Measurements from ENCODE around the gene GSG1. TPM values are rescaled to one million over a fixed set of nuclear protein-coding genes. Genes with fewer than 3 reads are reported as not detected.
A peak's percentile ranks its signal among the peaks of the same experiment; 100 is the strongest.

The GSG1 gene
- total RNA-seq, 2 experiments from 2014 or later = not detected

GRCh38 chr12:13147688-13148484 lies 44.4 kb upstream of the GSG1 start:
- H3K27ac ChIP-seq (ENCODE audit: low read depth in 1 of 2, low read length in 2 of 2) = no peak overlapping the region
- no peak overlapping the region for H3K4me3 ChIP-seq (ENCODE audit: low read length)
- H3K4me3 Mint-ChIP-seq = no peak overlapping the region
- intact Hi-C loops (cut with DNase I, micrococcal nuclease) = no loop called here
- no peak overlapping the region for H3K27ac Mint-ChIP-seq
- H3K4me1 ChIP-seq (ENCODE audit: insufficient read depth, low read length) = peaks cover 17% of the 10 kb centered on the region
- H3K4me1 Mint-ChIP-seq (ENCODE audit: low read depth) = peaks cover 22% of the 10 kb centered on the region
- H3K27me3 Mint-ChIP-seq = no peaks in the 10 kb centered on the region
- no peak for DNase-seq
- ChIA-PET POLR2A (no interaction called here), CTCF (no interaction called here)
- no peaks in the 10 kb centered on the region for H3K36me3 Mint-ChIP-seq (ENCODE audit: low read depth)
- ATAC-seq (ENCODE audit: poor library complexity) = no peak
- no peak for TF ChIP-seq CTCF (IDR thresholded peaks at IDR 0.05)
- H3K27me3 ChIP-seq (ENCODE audit: control insufficient read depth in 1 of 2, insufficient read depth in 2 of 2, low read length in 2 of 2) = no peaks in the 10 kb centered on the region
- H3K9me3 Mint-ChIP-seq = no peaks in the 10 kb centered on the region
- H3K9me3 ChIP-seq (ENCODE audit: control insufficient read depth in 1 of 2, insufficient read depth in 1 of 2, low read length in 2 of 2) = no peaks in the 10 kb centered on the region
- H3K36me3 ChIP-seq (ENCODE audit: insufficient read depth, low read length) = no peaks in the 10 kb centered on the region

- ChIA-PET POLR2A (no interaction called here), CTCF (no interaction called here)
- no peak for DNase-seq
- Histone ChIP-seq H3K4me3 (ENCODE audit: low read length) (no peak overlapping the region), H3K4me1 (ENCODE audit: insufficient read depth, low read length) (peaks cover 17% of the 10 kb centered on the region), H3K9me3 (ENCODE audit: control insufficient read depth in 1 of 2, insufficient read depth in 1 of 2, low read length in 2 of 2) (no peaks in the 10 kb centered on the region), H3K27me3 (ENCODE audit: control insufficient read depth in 1 of 2, insufficient read depth in 2 of 2, low read length in 2 of 2) (no peaks in the 10 kb centered on the region), H3K36me3 (ENCODE audit: insufficient read depth, low read length) (no peaks in the 10 kb centered on the region), H3K27ac (ENCODE audit: low read depth in 1 of 2, low read length in 2 of 2) (no peak overlapping the region)
- no peak for ATAC-seq (ENCODE audit: poor library complexity)
- H3K27me3 Mint-ChIP-seq = no peaks in the 10 kb centered on the region
- no peak overlapping the region for H3K27ac Mint-ChIP-seq
- intact Hi-C loops (cut with DNase I, micrococcal nuclease) = no loop called here
- H3K4me3 Mint-ChIP-seq = no peak overlapping the region
- TF ChIP-seq CTCF (IDR thresholded peaks at IDR 0.05) = no peak
- H3K36me3 Mint-ChIP-seq (ENCODE audit: low read depth) = no peaks in the 10 kb centered on the region
- peaks cover 22% of the 10 kb centered on the region for H3K4me1 Mint-ChIP-seq (ENCODE audit: low read depth)
- no peaks in the 10 kb centered on the region for H3K9me3 Mint-ChIP-seq
These were observed 43.0 kb upstream of the GSG1 start for GRCh38 chr12:13146336-13146938.

- intact Hi-C loops (cut with DNase I, micrococcal nuclease) = no loop called here
- no peaks in the 10 kb centered on the region for H3K9me3 ChIP-seq (ENCODE audit: control insufficient read depth in 1 of 2, insufficient read depth in 1 of 2, low read length in 2 of 2)
- Mint-ChIP-seq H3K9me3 (no peaks in the 10 kb centered on the region), H3K4me3 (no peak overlapping the region), H3K27ac (peak overlapping the region; percentile 59), H3K36me3 (ENCODE audit: low read depth) (no peaks in the 10 kb centered on the region), H3K27me3 (no peaks in the 10 kb centered on the region), H3K4me1 (ENCODE audit: low read depth) (peaks cover 22% of the 10 kb centered on the region)
- DNase-seq = peak in 3 of 14 experiments; percentile 8 to 24 (median 12)
- POLR2A ChIA-PET = interaction anchor here (1.0 to 1.4 kb wide), 2 partner anchors 21 to 68 kb away, joined by 3 read pairs; no protein-coding TSS in a partner anchor
- H3K27me3 ChIP-seq (ENCODE audit: control insufficient read depth in 1 of 2, insufficient read depth in 2 of 2, low read length in 2 of 2) = no peaks in the 10 kb centered on the region
- H3K4me3 ChIP-seq (ENCODE audit: low read length) = no peak overlapping the region
- peak; percentile 51 for ATAC-seq (ENCODE audit: poor library complexity)
- no peak overlapping the region for H3K27ac ChIP-seq (ENCODE audit: low read depth in 1 of 2, low read length in 2 of 2)
- CTCF ChIA-PET = no interaction called here
- H3K36me3 ChIP-seq (ENCODE audit: insufficient read depth, low read length) = no peaks in the 10 kb centered on the region
- no peak for TF ChIP-seq CTCF (IDR thresholded peaks at IDR 0.05)
- H3K4me1 ChIP-seq (ENCODE audit: insufficient read depth, low read length) = peaks cover 17% of the 10 kb centered on the region
These were observed 40.9 kb upstream of the GSG1 start for GRCh38 chr12:13144266-13144828.

All from CD4-positive, alpha-beta T cell (primary cell).